Measurements from ENCODE around the gene EXOC6B. TPM values are rescaled to one million over a fixed set of nuclear protein-coding genes. Genes with fewer than 3 reads are reported as not detected.

The EXOC6B gene
- total and polyA plus RNA-seq, 2 of the 8 experiments (the other 6 are each of a cell fraction or from before 2014, with no cell fraction given): 13.5 to 33.0 TPM

- ChIA-PET CTCF (ENCODE audit: partially characterized antibody) (interaction anchor here (0.6 to 9.5 kb wide), 25 partner anchors 9 to 607 kb away, joined by 3 to 70 read pairs (median 3); no protein-coding TSS in a partner anchor), POLR2A (ENCODE audit: partially characterized antibody) (no interaction called here)
- no peak overlapping the region for H2BK5ac ChIP-seq (ENCODE audit: low read depth, low read length)
- H2BK15ac ChIP-seq (ENCODE audit: low read length): peak overlapping the region; percentile 2; the same call in 1 of the 2 replicates
- H4K8ac ChIP-seq (ENCODE audit: extremely low read depth, insufficient read depth, low read length): peak overlapping the region; percentile 35; the same call in 1 of the 2 replicates
- no peak overlapping the region; a peak in 1 of 7 replicates for H3K9ac ChIP-seq (replicated peaks in 1 of 4; ENCODE audit: extremely low read depth in 1 of 4, low read depth in 3 of 4, low read length in 3 of 4)
- FAIRE-seq (no peak), DNase-seq (ENCODE audit: low read depth in 1 of 2, low spot score in 2 of 2) (no peak)
- H3K23me2 ChIP-seq (ENCODE audit: low read depth, low read length): no peaks in the 10 kb centered on the region
- H3K18ac ChIP-seq (ENCODE audit: extremely low read depth, low read length): no peak overlapping the region
- no peak overlapping the region for H2BK120ac ChIP-seq (replicated peaks; ENCODE audit: low read depth, low read length)
- no peak overlapping the region for H4K5ac ChIP-seq (ENCODE audit: insufficient read length, low read depth, low read length)
- no peak overlapping the region for H2BK20ac ChIP-seq (ENCODE audit: low read length)
- H3K56ac ChIP-seq (replicated peaks; ENCODE audit: insufficient read length, low read depth, low read length): no peak overlapping the region
- peaks cover 0 to 8% (median 4%) of the 10 kb centered on the region in 4 experiments; a peak in 5 of 7 replicates for H3K4me1 ChIP-seq (replicated peaks in 1 of 4; ENCODE audit: control insufficient read depth in 3 of 4, insufficient read depth in 4 of 4, low read length in 3 of 4)
- H2BK12ac ChIP-seq (ENCODE audit: low read depth, low read length): peak overlapping the region; percentile 60; the same call in 1 of the 2 replicates
- no peak overlapping the region for H3K4me3 ChIP-seq (ENCODE audit: extremely low read depth in 1 of 4, insufficient read depth in 2 of 4, low read depth in 3 of 4, low read length in 4 of 4)
- H3K4me2 ChIP-seq (ENCODE audit: insufficient read depth in 1 of 2, low read depth in 2 of 2, low read length in 2 of 2): no peak overlapping the region
- H3K4ac ChIP-seq (replicated peaks; ENCODE audit: insufficient read length, low read depth, low read length): no peak overlapping the region
- no peak overlapping the region for H2AFZ ChIP-seq (ENCODE audit: low read length)
- no peaks in the 10 kb centered on the region for H3K9me3 ChIP-seq (ENCODE audit: insufficient read depth in 2 of 2, low read depth in 1 of 2, low read length in 1 of 2)
- TF ChIP-seq YY1 (IDR thresholded peaks at IDR 0.05; ENCODE audit: low read depth, low read length): no peak
- no peak for TF ChIP-seq HDAC6 (IDR thresholded peaks at IDR 0.05; ENCODE audit: low read depth, low read length)
- no peak for TF ChIP-seq CREB1 (IDR thresholded peaks at IDR 0.05)
- TF ChIP-seq SIRT6 (IDR thresholded peaks at IDR 0.05; ENCODE audit: low read length): no peak
- TF ChIP-seq CBX8 (IDR thresholded peaks at IDR 0.05; ENCODE audit: borderline replicate concordance, low read depth, low read length): no peak
- no peak for TF ChIP-seq E2F6 (IDR thresholded peaks at IDR 0.05)
- TF ChIP-seq MAFK (IDR thresholded peaks at IDR 0.05; ENCODE audit: low read depth, low read length): no peak
- no peak for TF ChIP-seq SP4 (IDR thresholded peaks at IDR 0.05; ENCODE audit: low read length)
- no peak for TF ChIP-seq USF2 (IDR thresholded peaks at IDR 0.05; ENCODE audit: low read length)
- H4K20me1 ChIP-seq (replicated peaks in 1 of 2; ENCODE audit: control insufficient read depth in 1 of 2, insufficient read depth in 2 of 2, low read length in 2 of 2): peaks cover 0 to 4% of the 10 kb centered on the region in 2 experiments
- H3K23ac ChIP-seq (ENCODE audit: insufficient read length): no peak overlapping the region
- no peaks in the 10 kb centered on the region for H3K36me3 ChIP-seq (ENCODE audit: control insufficient read depth in 2 of 4, insufficient read depth in 4 of 4, low read length in 3 of 4)
- H2AK5ac ChIP-seq (ENCODE audit: low read depth, low read length): no peak overlapping the region
- H3K27me3 ChIP-seq (replicated peaks in 1 of 4; ENCODE audit: control insufficient read depth in 3 of 4, extremely low read depth in 1 of 4, insufficient read depth in 3 of 4, low read length in 3 of 4): peaks cover 7 to 27% (median 24%) of the 10 kb centered on the region in 4 experiments
- no peaks in the 10 kb centered on the region for H3K79me1 ChIP-seq (ENCODE audit: low read depth, low read length)
- H4K91ac ChIP-seq (replicated peaks; ENCODE audit: insufficient read length, low read length): no peak overlapping the region
- H3K79me2 ChIP-seq (ENCODE audit: control insufficient read depth in 1 of 2, insufficient read depth in 2 of 2, low read length in 2 of 2): no peaks in the 10 kb centered on the region
- H3K27ac ChIP-seq (ENCODE audit: low read depth, low read length): no peak overlapping the region
- no peak overlapping the region for H3K14ac ChIP-seq (ENCODE audit: insufficient read length)
- WGBS, 2 experiments (ENCODE audit: extremely low coverage in 1 of 2, insufficient coverage in 1 of 2, insufficient read length in 1 of 2, insufficient replicate concordance in 2 of 2, low coverage in 1 of 2, low lambda C conversion rate in 2 of 2, missing lambda C conversion rate in 1 of 2): 79% methylated on average over 7 of the region's 7 CpGs; no CpG with 5 or more reads in 1 of the 2 experiments
Observed at GRCh38 chr2:72136933-72137497, 688.8 kb downstream of the EXOC6B start.
